Endothelial cell of coronary artery (primary cell): ENCODE data around the gene TOX4. TPM values are rescaled to one million over a fixed set of nuclear protein-coding genes. Genes with fewer than 3 reads are reported as not detected.

Experiments
- total RNA-seq: library from RNA; depleted of rRNA; stranded (reverse); fragments of >200 nt; gene quantifications from 2 replicates; pipeline ENCODE4 v1.2.3, GENCODE V29; 2014

TOX4 gene
- total RNA-seq = 19.5 and 25.4 TPM in 2 replicates

GRCh38 chr14:21476925-21477681, at the start of gene TOX4, which contains the start of gene RAB2B:
Gene TOX4 (plus strand): TSS chr14:21477195. CDS start chr14:21477279, 84 bp downstream.
Gene RAB2B (minus strand): TSS chr14:21476959. CDS start chr14:21476872, 87 bp downstream.

DNA sequence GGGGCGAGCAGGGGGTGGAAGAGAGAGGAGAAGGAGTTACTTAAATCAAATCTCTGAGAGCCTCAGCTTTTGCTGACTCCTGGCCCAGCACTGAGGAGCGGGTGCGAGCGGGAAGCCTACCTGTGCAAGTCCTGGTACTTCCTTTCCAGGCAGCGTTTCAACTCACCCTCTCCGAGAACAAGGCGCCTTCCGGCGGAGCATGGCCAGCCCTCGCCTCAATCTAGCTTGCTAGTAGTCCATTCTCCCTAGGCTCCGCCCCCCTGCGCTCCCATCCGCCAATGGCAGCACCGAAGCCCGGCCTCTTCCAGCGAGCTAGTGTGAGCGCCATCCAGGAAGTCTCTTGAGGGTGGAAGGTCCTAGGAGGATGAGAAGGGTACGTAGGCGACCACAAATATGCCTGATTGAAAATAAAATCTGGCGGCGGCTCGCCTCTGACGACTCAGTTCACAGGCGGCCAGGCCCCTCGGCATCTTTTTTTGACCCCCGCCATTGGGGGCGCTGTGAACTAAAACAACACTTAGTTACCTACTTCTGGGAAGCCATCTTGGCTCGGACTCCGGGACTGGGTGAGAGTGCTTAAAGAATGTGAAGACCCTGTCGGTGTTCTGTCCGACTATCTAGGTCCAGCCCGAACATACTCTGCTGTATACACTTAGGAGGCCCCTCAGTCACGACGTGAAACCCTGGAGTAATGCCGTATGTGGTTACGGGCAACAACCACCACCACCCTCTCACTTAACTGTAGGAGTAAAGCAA, 20.9 kb upstream of the TOX4 start, which contains the start of gene CHD8:
CHD8 (minus strand) TSS at position 212 of the 756 bp plus-strand sequence. CDS start 24,480 bp downstream, outside the sequence.

DNA sequence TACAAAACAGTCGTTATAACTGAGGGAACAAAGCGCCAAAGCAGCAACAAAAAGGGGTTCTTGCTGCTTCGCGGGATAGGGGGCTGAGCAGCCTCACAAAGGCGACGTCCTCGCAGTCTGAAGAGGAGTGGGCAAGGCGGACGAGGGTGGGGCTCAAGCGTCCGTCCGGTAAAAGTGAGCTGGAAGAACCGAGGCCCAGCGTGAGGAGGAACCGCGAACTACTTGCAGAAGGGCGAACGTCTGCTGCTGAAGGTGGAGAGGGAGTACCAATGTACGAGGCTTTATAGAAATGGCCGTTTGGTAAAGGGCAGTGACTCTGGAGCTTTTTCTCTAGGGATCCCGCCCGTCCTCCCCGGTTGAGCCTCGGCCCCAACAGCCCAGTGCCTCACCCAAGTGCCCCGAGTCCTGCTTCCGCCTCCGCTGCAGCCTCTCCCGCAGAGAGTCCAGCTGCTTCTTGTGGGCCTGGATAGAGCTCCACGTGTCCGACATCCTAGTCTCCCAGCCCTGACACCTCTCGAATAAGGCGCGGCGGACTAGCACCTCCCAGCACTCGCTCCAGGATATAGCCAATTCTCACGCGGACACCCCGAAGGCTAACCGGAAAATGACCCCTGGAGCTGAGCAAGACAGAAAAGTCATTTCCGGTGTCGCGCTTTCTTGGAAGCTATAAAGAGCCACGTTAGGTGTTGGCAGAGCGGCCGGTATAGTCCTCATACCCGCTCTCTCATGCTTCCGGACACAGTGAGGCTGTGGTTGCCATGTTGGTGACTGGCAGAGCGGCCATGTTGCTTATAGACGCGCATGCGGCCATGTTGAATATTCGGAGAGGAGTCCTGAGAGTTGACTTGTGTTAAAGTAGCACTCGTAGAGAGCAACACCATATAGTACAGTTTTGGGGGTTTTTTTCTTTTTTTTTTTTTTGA, 34.0 kb downstream of the TOX4 start, which contains the start of gene METTL3:
METTL3 (minus strand) TSS at position 606 of the 923 bp plus-strand sequence; CDS start at position 489, 117 bp downstream.

GRCh38 chr14:21525962-21526671, 49.1 kb downstream of the TOX4 start, which contains the start of gene SALL2:
Gene SALL2 (minus strand): TSS chr14:21526346. CDS start chr14:21526127, 219 bp downstream.

Other genes with a start within 250 kb of the TOX4 start
- gene HNRNPC, start 207.8 kb upstream of the TOX4 start, total RNA-seq = 644 and 806 TPM in 2 replicates
- not detected in 2 replicates for gene RPGRIP1, start 197.1 kb upstream of the TOX4 start, total RNA-seq
- 76.3 and 90.3 TPM in 2 replicates for gene SUPT16H, start 93.2 kb upstream of the TOX4 start, total RNA-seq
- gene CHD8, start 21.1 kb upstream of the TOX4 start, total RNA-seq = 48.8 and 54.2 TPM in 2 replicates
- 24.5 and 27.8 TPM in 2 replicates for gene RAB2B, start 236 bp upstream of the TOX4 start, total RNA-seq
- gene METTL3, start 34.1 kb downstream of the TOX4 start, total RNA-seq = 57.4 and 68.4 TPM in 2 replicates
- gene SALL2, start 49.2 kb downstream of the TOX4 start, total RNA-seq = 0.45 and 1.5 TPM in 2 replicates
- not detected in 2 replicates for gene OR10G3, start 102.9 kb downstream of the TOX4 start, total RNA-seq
- gene OR10G2, start 157.7 kb downstream of the TOX4 start, total RNA-seq = not detected in 2 replicates
- gene OR4E2, start 176.6 kb downstream of the TOX4 start, total RNA-seq = not detected in 2 replicates
- not detected in 2 replicates for gene OR4E1, start 196.6 kb downstream of the TOX4 start, total RNA-seq